ENCODE measurements around the gene FBXO38.
A peak's percentile ranks its signal among the peaks of the same experiment; 100 is the strongest.

The FBXO38 gene

DNA sequence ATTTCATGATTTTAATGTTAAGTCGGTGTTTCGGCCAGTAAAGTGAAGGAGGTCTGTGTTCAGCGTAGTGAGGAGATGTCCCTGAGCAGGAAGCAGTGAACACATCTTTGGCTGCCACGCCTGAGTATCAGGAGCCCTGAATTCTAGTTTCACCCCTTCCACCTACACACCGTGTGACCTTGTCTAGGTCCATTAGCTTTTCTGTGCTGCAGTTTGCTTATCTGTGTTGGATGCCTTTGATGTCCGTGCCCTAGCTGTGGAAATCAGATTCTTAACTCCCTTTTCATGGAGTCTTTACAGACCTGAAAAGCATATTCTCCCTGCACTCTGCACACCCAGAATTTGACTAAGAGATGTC, 601 bp downstream of the FBXO38 start:
- DNase-seq = peak in 1 of 5 donors; percentile 10

DNA sequence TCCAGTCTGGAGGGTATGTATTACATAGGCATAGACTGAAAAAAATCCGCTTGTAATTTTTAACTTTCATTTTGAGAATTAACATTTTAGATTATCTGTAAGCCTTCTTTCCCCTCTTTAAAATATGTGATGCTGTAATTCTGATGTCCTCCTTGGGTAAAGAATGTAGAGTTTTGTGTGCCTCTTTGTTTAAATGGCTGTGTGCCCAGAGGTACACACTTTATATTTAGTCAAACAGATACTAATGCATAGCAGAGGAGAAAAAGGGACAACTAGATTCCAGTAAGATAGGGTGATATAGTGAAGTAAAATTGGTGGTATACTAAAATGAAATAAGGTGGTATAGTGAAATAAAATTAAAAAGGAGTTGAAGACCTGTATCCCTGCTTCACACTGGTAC, 1.3 kb downstream of the FBXO38 start:
- DNase-seq = no peak

DNA sequence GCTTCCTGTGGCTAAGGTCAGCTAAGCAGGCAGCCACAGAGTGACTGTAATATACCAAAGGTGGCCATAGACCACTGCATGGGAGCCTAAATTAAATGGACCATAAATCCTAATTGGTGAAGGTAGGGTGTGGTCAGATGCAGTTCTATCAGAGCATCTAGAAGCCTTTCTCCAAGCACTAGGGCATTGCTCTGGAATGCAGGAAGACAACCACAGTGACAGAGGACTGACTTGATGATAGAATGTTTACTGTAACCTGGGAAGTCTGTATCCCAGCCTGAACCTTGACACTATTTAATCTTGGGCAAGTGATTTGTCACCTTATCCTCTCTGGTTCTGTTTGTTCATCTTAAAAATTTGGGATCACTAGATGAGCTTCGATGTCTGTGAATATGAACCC, 2.3 kb downstream of the FBXO38 start:
- no peak for DNase-seq

DNA sequence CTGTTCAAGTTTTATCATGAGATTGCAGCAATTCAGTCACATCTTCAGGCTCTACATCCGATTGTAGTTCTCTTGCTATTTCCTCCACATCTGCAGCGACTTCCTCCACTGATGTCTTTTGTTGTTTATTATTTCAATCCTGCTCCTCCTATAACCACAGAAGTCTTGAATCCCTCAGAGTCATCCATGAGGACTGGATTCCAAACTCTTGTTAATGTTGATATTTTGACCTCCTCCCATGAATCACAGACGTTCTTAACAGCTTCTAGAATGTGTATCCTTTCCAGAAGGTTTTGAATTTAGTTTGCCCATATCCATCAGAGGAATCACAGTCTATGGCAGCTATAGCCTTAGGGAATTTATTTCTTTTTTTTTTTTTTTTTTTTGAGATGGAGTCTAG, 3.6 kb downstream of the FBXO38 start:
- DNase-seq = no peak

DNA sequence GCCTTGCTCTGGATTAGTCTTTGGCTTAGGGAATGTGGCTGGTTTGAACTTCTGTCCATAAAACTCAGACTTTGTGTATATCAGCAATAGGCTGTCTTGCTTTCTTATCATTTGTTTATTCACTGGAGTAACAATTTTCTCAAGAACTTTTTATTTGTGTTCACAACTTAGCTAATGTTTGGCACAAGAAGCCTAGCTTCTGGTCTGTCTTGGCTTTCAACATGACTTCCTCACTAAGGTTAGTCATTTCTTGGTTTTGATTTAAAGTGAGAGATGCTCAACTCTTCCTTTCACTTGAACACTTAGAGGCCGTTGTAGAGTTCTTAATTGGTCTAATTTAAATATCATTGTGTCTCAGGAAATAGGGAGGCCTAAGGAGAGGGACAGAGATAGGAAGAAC, 4.9 kb downstream of the FBXO38 start:
- DNase-seq = peak in 1 of 5 donors; percentile 56

DNA sequence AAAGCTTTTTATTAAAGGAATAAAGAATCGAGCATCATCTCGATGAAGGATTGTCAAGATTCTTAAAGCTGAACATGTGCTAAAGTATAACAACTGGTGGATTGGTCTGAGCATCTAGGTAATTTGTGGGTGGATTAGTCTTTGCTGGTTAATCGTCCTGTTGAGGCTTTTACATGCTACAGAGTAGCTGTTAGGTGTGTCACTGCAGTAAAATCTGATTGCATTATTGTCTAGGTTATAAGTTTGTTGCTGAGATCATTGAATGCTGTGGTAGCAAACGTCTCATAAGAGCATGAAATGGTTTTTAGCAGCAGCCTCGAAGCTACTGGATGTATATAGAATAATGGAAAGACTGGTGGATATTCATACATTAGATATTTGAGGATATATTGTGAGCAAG, 7.2 kb downstream of the FBXO38 start:
- DNase-seq = no peak

DNA sequence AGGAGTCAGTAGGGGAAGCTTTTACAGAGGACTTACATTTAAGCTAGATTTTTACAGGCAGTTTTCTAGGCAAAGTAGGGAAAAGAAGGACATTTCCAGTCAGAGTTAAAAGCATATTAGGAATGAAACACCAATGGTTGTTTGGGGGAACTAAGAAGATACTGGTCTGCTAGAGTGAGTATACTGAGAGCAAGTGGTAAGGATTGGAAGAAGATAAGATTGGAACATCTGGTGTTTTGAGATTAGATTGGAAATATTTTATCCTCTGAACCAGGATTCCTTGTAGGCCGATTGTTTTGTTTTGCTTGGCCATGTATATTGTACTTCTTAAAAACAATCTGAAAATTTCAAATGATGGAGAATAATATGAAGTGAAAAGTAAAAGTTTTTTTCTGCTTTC, 7.7 kb downstream of the FBXO38 start:
- no peak for DNase-seq

DNA sequence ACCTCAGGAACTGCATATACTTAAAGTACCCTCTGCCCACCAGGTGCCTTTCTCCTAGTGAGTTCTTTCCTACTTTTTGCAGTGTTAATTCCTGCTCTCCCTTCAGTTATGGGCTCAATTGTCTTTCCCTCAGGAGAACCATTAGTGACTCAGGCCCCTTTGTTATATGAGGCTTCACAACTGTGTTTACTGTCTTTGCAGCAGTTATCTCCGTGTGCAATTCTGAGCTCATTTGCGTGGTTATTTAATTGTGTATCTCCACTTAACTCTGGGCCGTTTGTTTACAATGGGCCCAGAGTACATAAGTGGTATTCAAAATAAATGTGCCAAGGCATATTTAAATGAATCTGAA, 9.6 kb downstream of the FBXO38 start:
- no peak for DNase-seq

DNA sequence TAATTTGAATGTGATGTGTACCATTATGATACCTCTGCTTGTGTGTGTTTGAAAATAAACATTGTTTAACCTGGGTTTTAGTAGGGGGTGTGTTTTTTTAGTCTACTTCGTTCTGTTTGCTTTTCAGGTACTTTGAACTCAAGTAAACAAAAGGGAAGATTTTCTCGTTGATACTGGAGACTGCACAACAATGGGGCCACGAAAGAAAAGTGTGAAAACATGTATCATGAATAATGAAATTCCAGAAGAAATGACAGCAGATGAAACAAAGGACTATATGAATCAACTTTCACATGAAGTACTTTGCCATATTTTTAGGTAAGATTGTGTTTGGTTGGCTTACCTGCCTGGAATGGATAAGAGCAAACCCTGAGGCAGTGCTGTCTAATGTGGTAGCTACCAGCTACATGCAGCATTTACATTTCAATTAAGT, 10.8 kb downstream of the FBXO38 start:
- no peak for DNase-seq

DNA sequence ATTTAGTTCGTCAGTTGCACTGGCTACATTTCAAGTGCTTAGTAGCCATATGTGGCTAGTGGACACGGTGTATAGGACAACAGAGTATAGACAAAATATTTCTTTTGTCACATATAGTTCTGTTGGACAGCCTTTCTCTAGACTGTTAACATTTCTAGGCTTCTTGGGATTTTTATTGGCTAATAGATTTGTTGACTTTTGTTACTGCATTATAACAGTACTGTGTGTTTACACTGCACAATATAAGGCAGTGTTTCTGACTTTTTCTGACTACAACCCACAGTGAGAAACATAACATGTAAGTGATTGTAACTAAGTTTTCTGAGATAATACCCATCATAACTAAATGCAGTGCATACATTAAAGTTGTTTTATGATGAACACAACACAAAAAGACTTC, 11.3 kb downstream of the FBXO38 start:
- no peak for DNase-seq

DNA sequence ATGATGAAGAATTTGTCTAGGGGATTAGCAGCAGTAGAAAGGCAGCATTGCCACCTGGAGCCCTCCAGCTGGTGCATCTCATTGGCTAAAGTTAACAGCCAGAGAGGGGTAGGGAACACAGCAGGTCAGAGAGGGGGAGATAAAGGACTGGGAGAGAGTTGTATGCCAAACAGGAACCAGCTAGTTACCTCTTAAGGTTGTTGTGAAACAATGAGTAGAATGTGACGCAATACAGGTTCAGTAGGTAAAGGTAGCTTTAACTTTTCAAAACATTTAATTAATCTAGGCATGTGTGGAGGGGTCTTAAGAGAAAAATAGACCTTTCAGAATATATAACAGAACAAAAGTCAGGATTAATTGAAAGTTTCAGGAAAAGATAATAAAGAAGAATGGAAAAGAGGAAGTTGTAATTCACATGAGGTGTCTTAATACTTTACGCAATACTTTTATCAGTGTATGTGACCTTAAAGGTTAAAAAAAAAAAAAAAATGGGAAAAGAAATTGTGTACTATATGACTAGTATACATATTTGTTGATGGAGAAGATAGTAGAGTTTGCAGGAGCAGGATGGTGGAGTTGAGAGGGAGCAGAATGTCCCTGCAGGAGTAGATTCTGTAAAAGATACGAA, 14.3 kb downstream of the FBXO38 start:
- no peak for DNase-seq

DNA sequence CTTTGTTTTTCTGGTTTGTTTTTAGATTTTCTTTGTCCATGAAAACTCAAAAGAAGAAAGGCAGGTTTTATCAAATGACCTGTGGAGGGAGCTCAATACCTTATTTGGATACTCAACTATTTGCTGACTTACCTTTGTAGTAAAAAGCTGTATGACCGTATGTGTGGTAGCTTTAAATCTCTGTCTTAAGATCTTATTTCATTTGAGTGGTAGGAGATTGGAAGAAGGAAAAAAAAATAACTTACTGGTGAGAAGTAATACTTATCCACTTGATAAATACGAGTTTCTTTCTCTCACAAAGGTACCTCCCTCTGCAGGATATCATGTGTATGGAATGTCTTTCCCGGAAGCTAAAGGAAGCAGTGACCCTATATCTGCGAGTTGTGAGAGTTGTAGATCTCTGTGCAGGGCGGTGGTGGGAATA, 15.0 kb downstream of the FBXO38 start:
- DNase-seq = no peak

DNA sequence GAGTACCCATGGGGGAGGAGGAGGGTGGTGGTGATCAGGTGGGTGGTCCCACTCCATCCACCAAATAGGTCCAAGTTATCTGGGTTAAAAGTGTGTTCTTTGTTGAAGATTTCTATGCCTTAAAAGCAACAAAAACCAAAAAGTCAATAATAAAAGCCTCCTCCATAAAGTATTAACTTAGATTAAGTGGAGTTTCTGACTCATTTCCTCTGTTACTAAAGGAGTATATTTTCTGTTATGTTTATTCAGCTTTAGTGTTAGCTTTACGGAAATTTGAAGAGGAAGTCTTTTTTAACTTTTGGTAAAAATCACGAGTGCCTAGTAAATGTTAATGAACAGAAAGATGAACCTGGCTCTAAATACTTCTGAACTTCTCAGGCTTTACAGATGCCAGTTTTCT, 17.8 kb downstream of the FBXO38 start:
- no peak for DNase-seq

DNA sequence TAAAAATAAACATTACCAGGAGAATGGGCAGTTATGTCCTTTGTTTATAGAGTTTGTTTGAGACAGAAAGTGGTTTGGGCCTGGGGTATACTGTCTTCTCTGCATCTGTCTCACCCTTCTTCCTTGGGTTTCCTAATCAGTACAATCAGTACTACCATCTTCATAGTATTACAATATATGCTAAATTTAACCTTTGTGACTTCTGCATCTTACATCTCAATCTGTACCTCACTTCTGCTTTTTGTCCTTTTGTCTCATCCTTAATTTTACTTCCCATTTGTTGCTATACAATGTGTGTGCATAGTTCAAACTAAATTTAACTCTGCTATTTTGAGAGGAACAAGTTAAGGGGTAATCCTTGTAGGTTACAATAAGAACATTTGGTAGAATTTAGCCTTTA, 19.6 kb downstream of the FBXO38 start:
- no peak for DNase-seq

DNA sequence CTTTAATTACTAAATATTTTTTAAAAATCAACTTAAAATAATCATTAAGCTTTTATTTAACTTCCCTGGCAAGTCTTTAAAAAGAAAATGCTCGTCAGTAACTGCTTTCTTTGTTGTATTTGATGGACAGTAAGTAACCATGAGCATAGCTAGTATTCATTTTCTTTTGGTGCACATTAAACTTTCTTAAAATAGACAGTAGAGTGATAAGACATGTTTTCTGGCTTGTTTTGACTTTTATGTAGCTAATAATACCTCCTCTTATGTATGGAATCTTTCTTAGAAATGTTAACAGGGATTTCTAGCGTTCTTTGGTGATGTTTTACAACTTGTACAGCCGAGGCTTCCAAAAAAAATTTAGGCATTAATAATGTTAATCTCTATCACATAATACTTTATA, 22.6 kb downstream of the FBXO38 start:
- DNase-seq = no peak

DNA sequence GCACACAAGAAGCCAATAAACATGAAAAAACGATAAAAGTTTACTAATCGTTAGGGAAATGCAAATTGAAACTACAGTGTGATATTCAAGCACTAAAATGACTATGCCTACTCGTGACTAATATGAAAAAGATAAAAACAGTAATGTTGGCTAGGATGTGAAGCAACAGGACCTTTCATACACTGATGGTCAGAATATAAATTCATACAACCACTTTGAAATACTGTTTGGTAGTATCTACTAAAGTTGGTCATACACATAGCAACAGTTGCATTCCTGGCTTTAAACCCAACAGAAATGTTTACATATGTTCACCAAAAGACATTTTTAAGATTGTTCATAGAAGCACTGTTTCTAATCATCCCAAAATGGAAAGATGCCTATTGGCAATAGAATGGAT, 24.3 kb downstream of the FBXO38 start:
- DNase-seq = no peak

DNA sequence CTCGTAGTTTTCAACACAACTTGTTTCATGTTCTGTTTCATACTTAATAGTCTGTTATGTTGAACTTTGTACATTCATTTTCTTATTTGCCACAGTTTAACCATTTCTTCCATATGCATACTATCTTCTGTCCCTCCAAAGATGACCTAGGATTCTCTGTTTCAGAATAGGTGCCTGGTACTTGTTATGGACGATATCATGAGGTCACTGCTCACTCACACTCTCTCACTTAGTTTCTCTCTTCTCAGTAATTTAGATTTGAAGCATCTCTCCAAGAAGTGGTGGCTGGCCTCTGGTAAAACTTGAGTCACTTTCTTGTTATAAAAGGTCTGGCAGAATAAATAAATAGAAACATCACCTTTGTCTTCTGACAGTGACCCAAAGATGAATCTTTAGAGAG, 28.4 kb downstream of the FBXO38 start:
- DNase-seq = no peak

DNA sequence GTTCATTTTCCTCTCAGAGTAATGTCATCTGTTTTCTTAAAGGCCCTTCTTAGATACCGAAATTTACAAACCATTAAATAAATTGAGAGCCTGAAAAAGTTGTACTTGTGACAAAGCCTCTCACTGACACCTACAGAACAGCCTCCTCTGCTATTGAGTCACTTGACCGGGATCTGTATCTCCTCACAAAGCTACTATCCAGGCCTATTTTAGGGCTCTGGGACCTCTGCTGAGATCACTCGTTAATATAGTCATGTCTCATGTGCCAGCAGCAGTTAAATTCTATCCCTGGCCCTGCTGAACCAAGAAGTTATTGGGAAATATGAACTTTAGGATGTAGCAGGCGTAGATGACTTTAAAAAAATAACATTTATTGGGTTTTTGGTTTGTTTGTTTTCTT, 31.1 kb downstream of the FBXO38 start:
- DNase-seq = no peak

DNA sequence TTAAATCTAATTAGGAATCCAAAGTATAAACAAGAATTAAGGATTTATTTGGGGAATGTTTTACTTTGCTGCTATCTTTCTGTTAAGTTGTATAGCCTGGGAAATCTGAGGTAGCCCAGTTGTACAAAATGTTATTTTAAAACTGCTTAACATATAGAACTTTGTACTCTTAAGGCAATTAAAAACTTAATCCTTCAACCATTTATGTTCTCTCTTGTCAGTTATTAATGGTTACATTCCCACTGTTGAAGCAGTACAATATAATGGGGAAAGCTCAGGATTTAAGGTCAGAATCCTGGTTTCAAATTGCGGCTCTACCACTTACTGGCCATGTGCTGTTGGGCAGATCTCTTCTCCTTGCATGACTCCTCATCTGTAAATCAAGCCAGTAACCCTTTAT, 32.7 kb downstream of the FBXO38 start:
- no peak for DNase-seq

DNA sequence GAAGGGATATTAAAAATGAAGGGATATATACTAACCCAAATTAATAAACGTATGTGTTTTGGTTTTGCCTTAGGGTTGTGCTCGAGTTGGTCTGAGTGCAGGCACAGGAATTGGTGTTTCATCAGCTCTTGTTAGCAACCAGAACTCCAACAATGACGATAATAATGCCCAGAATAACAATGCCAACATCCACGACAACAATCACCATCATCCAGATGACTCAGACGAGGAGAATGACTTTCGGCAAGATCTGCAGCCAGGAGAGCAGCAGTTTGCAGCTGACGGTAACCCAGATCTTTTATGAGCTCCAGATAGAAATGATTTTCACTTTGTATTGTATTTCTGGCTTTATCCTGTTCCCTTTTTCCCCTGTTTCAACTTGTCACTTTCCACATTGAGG, 33.2 kb downstream of the FBXO38 start:
- no peak for DNase-seq

DNA sequence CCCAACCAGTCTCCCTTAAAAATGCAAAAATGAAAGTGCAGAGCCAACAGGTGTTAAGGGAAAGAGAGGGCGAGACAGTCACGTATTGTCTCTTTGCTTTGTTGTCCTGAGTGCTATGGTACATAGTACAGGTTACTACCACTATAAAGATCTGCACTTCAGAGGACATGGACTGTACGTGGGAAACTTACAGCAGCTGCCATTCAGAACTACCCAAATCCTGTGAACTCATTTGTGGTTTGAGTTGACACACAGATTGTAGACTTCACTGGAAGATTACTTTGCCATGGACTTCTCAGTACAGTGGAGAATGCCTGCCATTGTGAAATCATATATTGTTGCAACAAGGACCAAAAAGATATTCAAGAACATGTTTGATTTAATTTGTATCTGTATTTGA, 34.8 kb downstream of the FBXO38 start:
- no peak for DNase-seq

DNA sequence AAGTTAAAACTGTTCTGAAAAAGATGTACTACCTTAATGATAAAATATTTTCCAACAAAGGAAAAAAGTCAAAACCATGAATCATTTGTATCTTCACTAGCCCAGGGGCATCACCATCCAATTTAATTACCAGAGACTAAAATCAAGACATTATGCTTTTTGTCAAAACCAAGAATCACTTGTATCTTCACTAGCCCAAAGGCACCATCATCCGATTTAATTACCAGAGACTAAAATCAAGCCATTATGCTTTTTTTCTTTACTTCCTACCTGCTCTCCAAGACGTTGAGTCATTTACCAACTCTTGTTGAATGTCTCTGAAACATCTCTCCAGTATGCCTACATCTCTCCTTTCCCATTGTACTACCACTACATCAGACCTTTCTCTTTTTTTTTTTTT, 37.9 kb downstream of the FBXO38 start:
- no peak for DNase-seq

DNA sequence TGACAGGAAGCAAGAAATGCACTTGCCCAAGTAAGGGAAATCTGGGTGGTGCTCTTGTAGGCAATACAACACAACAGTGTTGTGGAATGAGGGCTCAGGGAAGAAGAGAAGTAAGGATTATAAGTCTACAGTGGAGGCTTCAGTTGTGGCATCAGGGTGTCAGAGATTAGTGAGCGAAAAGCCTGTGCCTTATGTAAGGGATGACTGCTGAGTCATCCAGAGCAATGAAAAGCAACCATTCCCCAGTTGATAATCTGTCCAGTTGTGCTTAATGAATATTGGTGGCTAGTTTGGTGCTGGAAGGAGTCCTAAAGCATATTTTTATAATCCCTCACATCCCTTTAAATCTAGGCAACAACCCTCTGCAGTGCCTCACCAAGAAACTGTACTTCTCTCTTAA, 42.0 kb downstream of the FBXO38 start:
- DNase-seq = no peak

DNA sequence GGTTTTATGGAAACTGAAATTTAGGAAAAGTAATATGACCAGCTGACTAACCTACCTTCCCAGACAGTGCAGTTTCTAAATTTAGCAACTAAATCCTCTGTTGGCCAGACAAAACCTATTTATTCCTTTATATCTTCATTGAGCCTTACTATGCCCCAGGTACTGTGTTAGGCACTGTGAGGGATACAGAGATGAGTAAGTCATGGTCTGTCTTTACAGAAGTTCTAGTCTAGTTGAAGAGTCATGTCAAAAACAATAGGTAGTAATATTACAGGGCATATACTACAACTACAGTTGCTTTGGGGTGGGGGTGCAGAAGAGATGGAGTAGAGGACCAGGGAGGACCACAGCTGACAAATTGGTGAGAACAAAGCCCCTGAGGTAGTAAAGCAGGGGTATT, 42.8 kb downstream of the FBXO38 start:
- no peak for DNase-seq

DNA sequence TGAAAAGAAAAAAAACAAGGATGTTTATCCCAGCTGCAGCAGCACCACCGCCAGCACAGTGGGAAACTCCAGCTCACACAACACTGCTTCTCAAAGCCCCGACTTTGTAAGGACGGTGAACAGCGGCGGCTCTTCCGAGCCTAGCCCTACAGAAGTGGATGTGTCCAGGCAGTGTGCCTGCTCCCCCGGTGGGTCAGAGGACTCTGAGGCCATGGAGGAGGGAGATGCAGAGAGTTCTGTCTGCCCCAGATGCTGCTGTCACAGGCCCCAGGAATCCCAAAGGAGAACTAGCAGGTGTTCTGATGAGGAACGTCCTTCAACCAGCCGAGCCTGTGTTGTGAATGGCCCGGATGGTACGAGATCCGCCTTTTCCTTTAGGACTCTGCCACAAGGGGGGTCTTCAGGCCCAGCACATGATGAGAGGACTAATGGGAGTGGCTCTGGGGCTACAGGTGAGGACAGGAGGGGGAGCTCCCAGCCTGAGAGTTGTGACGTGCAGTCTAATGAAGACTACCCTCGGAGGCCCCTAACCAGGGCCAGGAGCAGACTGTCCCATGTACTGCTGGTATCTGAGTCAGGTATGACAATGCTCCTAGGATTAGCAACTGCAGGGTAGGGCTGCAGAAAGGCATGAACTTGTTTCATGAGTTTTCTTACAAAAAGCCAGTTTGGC, 43.7 kb downstream of the FBXO38 start:
- DNase-seq = no peak
